ENCODE results near the gene PIAS1.

GRCh38 chr15:68028137-68028887, 25.8 kb upstream of the PIAS1 start:
- TF ChIP-seq CTCF (IDR thresholded peaks at IDR 0.05) (no peak), POLR2A (IDR thresholded peaks at IDR 0.05) (no peak)
